K562 (cell line): Measurements from ENCODE around the gene LRMDA. TPM values are rescaled to one million over a fixed set of nuclear protein-coding genes. Genes with fewer than 3 reads are reported as not detected.

ENCODE experiments used
- ATAC-seq: fragments of 200-7000 bp; cut with Tn5 transposase; 3 replicates; pipeline ENCODE4 v1.9.1; 2020; ENCODE audit warnings: moderate library complexity
- BruUV-seq: library from RNA; stranded (reverse); fragments of 400-500 nt; replicated peaks from 2 replicates; lab custom pipeline; 2021; lab: Mats Ljungman, UMichigan
- CTCF ChIA-PET: fragments of 300-600 bp; formaldehyde crosslinking; extraction: SDS; loops from one replicate; lab custom pipeline; 2021; ENCODE audit warnings: low intra/inter-chr PET ratio; lab: Yijun Ruan, JAX
- POLR2A ChIA-PET: fragments of 300-600, 350-650 bp; sonication (Branson Sonifier 250); formaldehyde crosslinking; extraction: SDS; loops from one replicate; lab custom pipeline; 2021; ENCODE audit warnings: antibody characterized with exemption, inconsistent platforms; lab: Yijun Ruan, JAX
- DNase-seq, 4 experiments: peaks; one replicate each; pipeline versions ENCODE4 v3.0.0 to v3.0.0-alpha.2; 2011 to 2018; ENCODE audit warnings: low spot score in 3 of 4, mixed read lengths in 3 of 4; ENCODE audit errors: extremely low read depth in 1 of 4
- FAIRE-seq: peaks from 2 replicates; lab custom pipeline; 2011; peaks lifted over from hg19 to GRCh38; lab: Jason Lieb, UNC
- H2AFZ ChIP-seq: 2 replicates; pipeline ENCODE4 v1.6.0; 2011; ENCODE audit warnings: low read depth, low read length, control low read depth, inconsistent platforms
- H3K27ac ChIP-seq: fragments of 200-600 bp; 3 replicates; pipeline ENCODE4 v1.8.0; 2011; ENCODE audit warnings: low read depth, mild to moderate bottlenecking, control low read depth, inconsistent platforms, low read length, moderate library complexity, mixed read lengths; ENCODE audit errors: extremely low read depth
- H3K27me3 ChIP-seq, 2 experiments: fragments of 300-600 bp in 1 of 2; 2 replicates in 1 of 2; 3 replicates in 1 of 2; pipeline versions ENCODE4 v1.6.0 to v1.8.0; 2011; ENCODE audit warnings: inconsistent platforms in 2 of 2, low read length in 2 of 2, mild to moderate bottlenecking in 1 of 2, mixed read lengths in 1 of 2, moderate library complexity in 1 of 2; ENCODE audit not compliant: control insufficient read depth in 2 of 2, insufficient read depth in 2 of 2
- H3K36me3 ChIP-seq: fragments of 300-600 bp; 3 replicates; pipeline ENCODE4 v1.8.0; 2011; ENCODE audit warnings: mild to moderate bottlenecking, low read length, inconsistent platforms; ENCODE audit not compliant: control insufficient read depth, insufficient read depth
- H3K4me1 ChIP-seq, 2 experiments: fragments of 200-600 bp in 1 of 2; replicated peaks in 1 of 2; 2 replicates in 1 of 2; 3 replicates in 1 of 2; pipeline versions ENCODE4 v1.5.1 to v1.8.0; 2011; ENCODE audit warnings: inconsistent platforms in 2 of 2, low read length in 2 of 2, mild to moderate bottlenecking in 1 of 2, mixed read lengths in 1 of 2, moderate library complexity in 1 of 2; ENCODE audit not compliant: control insufficient read depth in 2 of 2, insufficient read depth in 2 of 2
- H3K4me2 ChIP-seq: 2 replicates; pipeline ENCODE4 v1.6.1; 2011; ENCODE audit warnings: low read length, control low read depth, inconsistent platforms, mixed read lengths; ENCODE audit not compliant: insufficient read depth
- H3K4me3 ChIP-seq: fragments of 200-600 bp; sonication (generic), shearing (Covaris generic); 2 replicates; pipeline ENCODE4 v1.5.1; 2016; ENCODE audit warnings: control low read depth, inconsistent platforms
- H3K79me2 ChIP-seq: fragments of 200-600 bp; 3 replicates; pipeline ENCODE4 v1.8.0; 2011; ENCODE audit warnings: low read length, inconsistent platforms; ENCODE audit not compliant: control insufficient read depth, insufficient read depth
- H3K9ac ChIP-seq, 2 experiments: 2 replicates each; pipeline versions ENCODE4 v1.6.0 to v1.6.1; 2011; ENCODE audit warnings: low read depth in 2 of 2, low read length in 2 of 2, control low read depth in 1 of 2, inconsistent platforms in 1 of 2, mild to moderate bottlenecking in 1 of 2, mixed read lengths in 1 of 2; ENCODE audit not compliant: insufficient read depth in 1 of 2
- H3K9me1 ChIP-seq: one replicate; pipeline ENCODE4 v1.6.0; 2011; ENCODE audit warnings: inconsistent platforms, mild to moderate bottlenecking, low read length, moderate library complexity; ENCODE audit not compliant: control insufficient read depth, insufficient read depth
- H3K9me3 ChIP-seq: replicated peaks from 2 replicates; pipeline ENCODE4 v1.5.1; 2011; ENCODE audit warnings: low read depth, low read length, inconsistent platforms; ENCODE audit not compliant: control insufficient read depth, insufficient read depth
- H4K20me1 ChIP-seq: replicated peaks from 2 replicates; pipeline ENCODE4 v1.6.1; 2011; ENCODE audit warnings: low read length, inconsistent platforms, mixed read lengths; ENCODE audit not compliant: control insufficient read depth, insufficient read depth
- ASH1L ChIP-seq: fragments of 450-650 bp; IDR thresholded peaks from 2 replicates; pipeline ENCODE4 v1.6.1; 2018; ENCODE audit warnings: borderline replicate concordance, mild to moderate bottlenecking, low read depth; ENCODE audit not compliant: partially characterized antibody
- CC2D1A ChIP-seq: fragments of 450-650 bp; IDR thresholded peaks from 2 replicates; pipeline ENCODE4 v1.6.1; 2017; ENCODE audit warnings: mild to moderate bottlenecking
- EP300 ChIP-seq: IDR thresholded peaks from 2 replicates; pipeline ENCODE4 v1.6.1; 2012; ENCODE audit warnings: low read length, improper control_type of control experiment
- FOXM1 ChIP-seq, 2 experiments: fragments of 450-650 bp in 1 of 2; sonication (generic) in 1 of 2; formaldehyde crosslinking in 1 of 2; IDR thresholded peaks; 2 replicates each; pipeline versions ENCODE4 v1.6.1 to v1.9.0; 2017 to 2022; ENCODE audit warnings: low read depth in 2 of 2, mild to moderate bottlenecking in 2 of 2, missing genetic modification reagents in 1 of 2, moderate library complexity in 1 of 2
- MEF2D ChIP-seq: conservative IDR thresholded peaks from 2 replicates; pipeline ENCODE4 v1.6.1; 2016; ENCODE audit warnings: low read depth, missing genetic modification characterization, missing compliant biosample characterization
- NFIC ChIP-seq: fragments of 450-650 bp; IDR thresholded peaks from 2 replicates; pipeline ENCODE4 v1.6.1; 2017; ENCODE audit warnings: mild to moderate bottlenecking, inconsistent platforms
- NONO ChIP-seq, 2 experiments: fragments of 200-400 bp in 1 of 2; fragments of 450-650 bp in 1 of 2; formaldehyde crosslinking in 1 of 2; IDR thresholded peaks; 2 replicates each; pipeline ENCODE4 v1.6.1; 2017; ENCODE audit warnings: low read depth in 2 of 2, mild to moderate bottlenecking in 2 of 2, moderate library complexity in 2 of 2, low read length in 1 of 2
- NR1H2 ChIP-seq: sonication (generic); formaldehyde crosslinking; IDR thresholded peaks from 2 replicates; pipeline ENCODE4 v1.4.0; 2020; ENCODE audit warnings: mild to moderate bottlenecking, missing genetic modification reagents
- ZNF830 ChIP-seq: fragments of 250-450 bp; sonication (Bioruptor Pico); IDR thresholded peaks from 2 replicates; pipeline ENCODE4 v1.5.0; 2021; ENCODE audit warnings: mild to moderate bottlenecking
- in situ Hi-C: fragments of 300-500 bp; cut with MboI; formaldehyde crosslinking; loops from 4 replicates; pipeline ENCODE4 v1.15.0; 2018; ENCODE audit warnings: inconsistent platforms, mixed read lengths
- intact Hi-C: fragments of 100-400 bp; cut with micrococcal nuclease; formaldehyde crosslinking; loops from 2 replicates; pipeline ENCODE4 v1.14.2; 2022
- polyA plus RNA-seq, 8 experiments: library from polyadenylated mRNA; depleted of rRNA in 4 of 8; stranded (reverse) in 5 of 8; unstranded in 3 of 8; fragments of >200 nt; fragmentation: Nextera tagmentation in 2 of 8; fragmentation: Illumina TruSeq in 1 of 8; extraction: Ambion mirVana in 2 of 8; extraction: Trizol in 1 of 8; gene quantifications; 2 replicates each; pipeline versions ENCODE4 v1.2.1 to v1.2.3, GENCODE V29; 2011 to 2014; ENCODE audit warnings: inconsistent platforms in 1 of 8, missing spikeins in 1 of 8
- total RNA-seq, 7 experiments: library from RNA; depleted of rRNA in 6 of 7; stranded (reverse); fragments of >200 nt in 6 of 7; fragmentation: Illumina TruSeq in 2 of 7; extraction: Trizol in 2 of 7; gene quantifications; 2 replicates each; pipeline versions ENCODE4 v1.2.1 to v1.2.3, GENCODE V29; 2011 to 2021; ENCODE audit warnings: low replicate concordance in 1 of 7
- TF ChIP-seq, protein P1 (sequence below): fragments of 250-450 bp; sonication (Bioruptor Pico); IDR thresholded peaks from 2 replicates; pipeline ENCODE4 v1.5.0; 2020; ENCODE audit warnings: mild to moderate bottlenecking, borderline replicate concordance
- TF ChIP-seq, protein P2 (sequence below), 2 experiments: fragments of 450-650 bp; conservative IDR thresholded peaks; 2 replicates each; pipeline ENCODE4 v1.6.1; 2017; ENCODE audit warnings: mild to moderate bottlenecking in 2 of 2, moderate library complexity in 2 of 2
- TF ChIP-seq, protein P3 (sequence below): sonication (generic); formaldehyde crosslinking; IDR thresholded peaks from 2 replicates; pipeline ENCODE4 v1.8.1; 2022; ENCODE audit warnings: missing genetic modification reagents
- TF ChIP-seq, protein P4 (sequence below): sonication (generic); formaldehyde crosslinking; IDR thresholded peaks from 2 replicates; pipeline ENCODE4 v1.8.0; 2022; ENCODE audit warnings: mild to moderate bottlenecking, missing genetic modification reagents

The LRMDA gene
- total and polyA plus RNA-seq, 9 of the 15 experiments (the other 6 are each of a cell fraction or from before 2014, with no cell fraction given): 0.25 TPM; not detected in 8

DNA sequence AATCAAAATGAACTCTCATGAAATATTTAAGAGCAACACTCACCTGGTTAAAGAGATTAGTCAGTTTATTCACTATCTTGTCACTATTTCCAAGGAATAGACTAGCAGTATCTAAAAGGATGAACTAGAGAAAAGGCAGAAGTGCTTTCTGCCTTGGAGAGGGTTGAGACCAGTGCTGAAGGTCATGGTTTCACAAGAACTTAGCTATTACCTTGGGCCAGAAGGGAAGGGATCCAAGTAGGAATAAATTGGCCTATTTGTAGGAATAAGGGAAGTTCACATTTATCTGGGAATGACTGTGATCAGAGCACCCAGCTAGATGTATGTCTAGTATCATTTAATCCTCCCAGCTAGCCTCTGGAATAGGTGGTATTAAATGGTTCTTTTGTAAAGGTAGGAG, 347.2 kb downstream of the LRMDA start:
- Histone ChIP-seq H4K20me1 (no peaks in the 10 kb centered on the region), H3K27ac (no peak overlapping the region), H3K9ac (no peak overlapping the region), H3K9me3 (no peaks in the 10 kb centered on the region), H3K79me2 (no peaks in the 10 kb centered on the region), H3K4me1 (no peaks in the 10 kb centered on the region; a peak in 1 of 5 replicates), H3K4me3 (no peak overlapping the region), H3K27me3 (peaks cover 0 to 6% of the 10 kb centered on the region in 2 experiments; a peak in 3 of 5 replicates), H3K36me3 (no peaks in the 10 kb centered on the region), H2AFZ (no peak overlapping the region), H3K9me1 (no peaks in the 10 kb centered on the region), H3K4me2 (no peak overlapping the region)
- DNase-seq (no peak), FAIRE-seq (no peak), ATAC-seq (no peak)
- in situ Hi-C loops: no loop called here
- no TSS peak for BruUV-seq
- ChIA-PET CTCF (no interaction called here), POLR2A (interaction anchor here (0.5 to 1.4 kb wide), 3 partner anchors 10 to 274 kb away, joined by 3 to 4 read pairs (median 3); no protein-coding TSS in a partner anchor)
- intact Hi-C loops: no loop called here
- TF ChIP-seq ASH1L (no peak), ZNF830 (no peak), NFIC (no peak), FOXM1 (IDR thresholded peaks at IDR 0.05; ENCODE audit: low read depth) (no peak), FOXM1 (CRISPR knock-in tag; IDR thresholded peaks at IDR 0.05; ENCODE audit: low read depth) (no peak), CC2D1A (no peak), EP300 (no peak), NR1H2 (CRISPR knock-in tag) (no peak), MEF2D (tag) (no peak), NONO (IDR thresholded peaks at IDR 0.05; ENCODE audit: low read depth in 2 of 2, low read length in 1 of 2) (no peak)
- TF ChIP-seq, protein P1, sequence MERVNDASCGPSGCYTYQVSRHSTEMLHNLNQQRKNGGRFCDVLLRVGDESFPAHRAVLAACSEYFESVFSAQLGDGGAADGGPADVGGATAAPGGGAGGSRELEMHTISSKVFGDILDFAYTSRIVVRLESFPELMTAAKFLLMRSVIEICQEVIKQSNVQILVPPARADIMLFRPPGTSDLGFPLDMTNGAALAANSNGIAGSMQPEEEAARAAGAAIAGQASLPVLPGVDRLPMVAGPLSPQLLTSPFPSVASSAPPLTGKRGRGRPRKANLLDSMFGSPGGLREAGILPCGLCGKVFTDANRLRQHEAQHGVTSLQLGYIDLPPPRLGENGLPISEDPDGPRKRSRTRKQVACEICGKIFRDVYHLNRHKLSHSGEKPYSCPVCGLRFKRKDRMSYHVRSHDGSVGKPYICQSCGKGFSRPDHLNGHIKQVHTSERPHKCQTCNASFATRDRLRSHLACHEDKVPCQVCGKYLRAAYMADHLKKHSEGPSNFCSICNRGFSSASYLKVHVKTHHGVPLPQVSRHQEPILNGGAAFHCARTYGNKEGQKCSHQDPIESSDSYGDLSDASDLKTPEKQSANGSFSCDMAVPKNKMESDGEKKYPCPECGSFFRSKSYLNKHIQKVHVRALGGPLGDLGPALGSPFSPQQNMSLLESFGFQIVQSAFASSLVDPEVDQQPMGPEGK: no peak
- TF ChIP-seq, protein P2, sequence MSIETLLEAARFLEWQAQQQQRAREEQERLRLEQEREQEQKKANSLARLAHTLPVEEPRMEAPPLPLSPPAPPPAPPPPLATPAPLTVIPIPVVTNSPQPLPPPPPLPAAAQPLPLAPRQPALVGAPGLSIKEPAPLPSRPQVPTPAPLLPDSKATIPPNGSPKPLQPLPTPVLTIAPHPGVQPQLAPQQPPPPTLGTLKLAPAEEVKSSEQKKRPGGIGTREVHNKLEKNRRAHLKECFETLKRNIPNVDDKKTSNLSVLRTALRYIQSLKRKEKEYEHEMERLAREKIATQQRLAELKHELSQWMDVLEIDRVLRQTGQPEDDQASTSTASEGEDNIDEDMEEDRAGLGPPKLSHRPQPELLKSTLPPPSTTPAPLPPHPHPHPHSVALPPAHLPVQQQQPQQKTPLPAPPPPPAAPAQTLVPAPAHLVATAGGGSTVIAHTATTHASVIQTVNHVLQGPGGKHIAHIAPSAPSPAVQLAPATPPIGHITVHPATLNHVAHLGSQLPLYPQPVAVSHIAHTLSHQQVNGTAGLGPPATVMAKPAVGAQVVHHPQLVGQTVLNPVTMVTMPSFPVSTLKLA (conservative IDR thresholded peaks at IDR 0.05): no peak
- TF ChIP-seq, protein P3, sequence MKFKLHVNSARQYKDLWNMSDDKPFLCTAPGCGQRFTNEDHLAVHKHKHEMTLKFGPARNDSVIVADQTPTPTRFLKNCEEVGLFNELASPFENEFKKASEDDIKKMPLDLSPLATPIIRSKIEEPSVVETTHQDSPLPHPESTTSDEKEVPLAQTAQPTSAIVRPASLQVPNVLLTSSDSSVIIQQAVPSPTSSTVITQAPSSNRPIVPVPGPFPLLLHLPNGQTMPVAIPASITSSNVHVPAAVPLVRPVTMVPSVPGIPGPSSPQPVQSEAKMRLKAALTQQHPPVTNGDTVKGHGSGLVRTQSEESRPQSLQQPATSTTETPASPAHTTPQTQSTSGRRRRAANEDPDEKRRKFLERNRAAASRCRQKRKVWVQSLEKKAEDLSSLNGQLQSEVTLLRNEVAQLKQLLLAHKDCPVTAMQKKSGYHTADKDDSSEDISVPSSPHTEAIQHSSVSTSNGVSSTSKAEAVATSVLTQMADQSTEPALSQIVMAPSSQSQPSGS (CRISPR knock-in tag): no peak
- TF ChIP-seq, protein P4, sequence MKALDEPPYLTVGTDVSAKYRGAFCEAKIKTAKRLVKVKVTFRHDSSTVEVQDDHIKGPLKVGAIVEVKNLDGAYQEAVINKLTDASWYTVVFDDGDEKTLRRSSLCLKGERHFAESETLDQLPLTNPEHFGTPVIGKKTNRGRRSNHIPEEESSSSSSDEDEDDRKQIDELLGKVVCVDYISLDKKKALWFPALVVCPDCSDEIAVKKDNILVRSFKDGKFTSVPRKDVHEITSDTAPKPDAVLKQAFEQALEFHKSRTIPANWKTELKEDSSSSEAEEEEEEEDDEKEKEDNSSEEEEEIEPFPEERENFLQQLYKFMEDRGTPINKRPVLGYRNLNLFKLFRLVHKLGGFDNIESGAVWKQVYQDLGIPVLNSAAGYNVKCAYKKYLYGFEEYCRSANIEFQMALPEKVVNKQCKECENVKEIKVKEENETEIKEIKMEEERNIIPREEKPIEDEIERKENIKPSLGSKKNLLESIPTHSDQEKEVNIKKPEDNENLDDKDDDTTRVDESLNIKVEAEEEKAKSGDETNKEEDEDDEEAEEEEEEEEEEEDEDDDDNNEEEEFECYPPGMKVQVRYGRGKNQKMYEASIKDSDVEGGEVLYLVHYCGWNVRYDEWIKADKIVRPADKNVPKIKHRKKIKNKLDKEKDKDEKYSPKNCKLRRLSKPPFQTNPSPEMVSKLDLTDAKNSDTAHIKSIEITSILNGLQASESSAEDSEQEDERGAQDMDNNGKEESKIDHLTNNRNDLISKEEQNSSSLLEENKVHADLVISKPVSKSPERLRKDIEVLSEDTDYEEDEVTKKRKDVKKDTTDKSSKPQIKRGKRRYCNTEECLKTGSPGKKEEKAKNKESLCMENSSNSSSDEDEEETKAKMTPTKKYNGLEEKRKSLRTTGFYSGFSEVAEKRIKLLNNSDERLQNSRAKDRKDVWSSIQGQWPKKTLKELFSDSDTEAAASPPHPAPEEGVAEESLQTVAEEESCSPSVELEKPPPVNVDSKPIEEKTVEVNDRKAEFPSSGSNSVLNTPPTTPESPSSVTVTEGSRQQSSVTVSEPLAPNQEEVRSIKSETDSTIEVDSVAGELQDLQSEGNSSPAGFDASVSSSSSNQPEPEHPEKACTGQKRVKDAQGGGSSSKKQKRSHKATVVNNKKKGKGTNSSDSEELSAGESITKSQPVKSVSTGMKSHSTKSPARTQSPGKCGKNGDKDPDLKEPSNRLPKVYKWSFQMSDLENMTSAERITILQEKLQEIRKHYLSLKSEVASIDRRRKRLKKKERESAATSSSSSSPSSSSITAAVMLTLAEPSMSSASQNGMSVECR: no peak
